T-helper 1 cell treated with Interleukin-12 subunit alpha and Interleukin-12 subunit beta and Interleukin-4 antibody, amounts not matched to agents 30 μg/mL and 1 μg/mL, for 36 hours (primary cell): ENCODE results near the gene SPA17.
A peak's percentile ranks its signal among the peaks of the same experiment; 100 is the strongest.

ENCODE experiments used
- H3K27ac Mint-ChIP-seq: one replicate; pipeline ENCODE4 v1.8.0; 2021; ENCODE audit warnings: mild to moderate bottlenecking, mixed read lengths
- H3K27me3 Mint-ChIP-seq: one replicate; pipeline ENCODE4 v1.8.0; 2021; ENCODE audit warnings: low read depth, mixed read lengths
- H3K36me3 Mint-ChIP-seq: one replicate; pipeline ENCODE4 v1.8.0; 2021; ENCODE audit warnings: low read depth, mixed read lengths
- H3K4me1 Mint-ChIP-seq: one replicate; pipeline ENCODE4 v1.8.0; 2021; ENCODE audit warnings: low read depth, mixed read lengths
- H3K4me3 Mint-ChIP-seq: one replicate; pipeline ENCODE4 v1.8.0; 2021; ENCODE audit warnings: mild to moderate bottlenecking, moderate library complexity, mixed read lengths
- H3K9me3 Mint-ChIP-seq: one replicate; pipeline ENCODE4 v1.8.0; 2021; ENCODE audit warnings: mixed read lengths

Gene SPA17

DNA sequence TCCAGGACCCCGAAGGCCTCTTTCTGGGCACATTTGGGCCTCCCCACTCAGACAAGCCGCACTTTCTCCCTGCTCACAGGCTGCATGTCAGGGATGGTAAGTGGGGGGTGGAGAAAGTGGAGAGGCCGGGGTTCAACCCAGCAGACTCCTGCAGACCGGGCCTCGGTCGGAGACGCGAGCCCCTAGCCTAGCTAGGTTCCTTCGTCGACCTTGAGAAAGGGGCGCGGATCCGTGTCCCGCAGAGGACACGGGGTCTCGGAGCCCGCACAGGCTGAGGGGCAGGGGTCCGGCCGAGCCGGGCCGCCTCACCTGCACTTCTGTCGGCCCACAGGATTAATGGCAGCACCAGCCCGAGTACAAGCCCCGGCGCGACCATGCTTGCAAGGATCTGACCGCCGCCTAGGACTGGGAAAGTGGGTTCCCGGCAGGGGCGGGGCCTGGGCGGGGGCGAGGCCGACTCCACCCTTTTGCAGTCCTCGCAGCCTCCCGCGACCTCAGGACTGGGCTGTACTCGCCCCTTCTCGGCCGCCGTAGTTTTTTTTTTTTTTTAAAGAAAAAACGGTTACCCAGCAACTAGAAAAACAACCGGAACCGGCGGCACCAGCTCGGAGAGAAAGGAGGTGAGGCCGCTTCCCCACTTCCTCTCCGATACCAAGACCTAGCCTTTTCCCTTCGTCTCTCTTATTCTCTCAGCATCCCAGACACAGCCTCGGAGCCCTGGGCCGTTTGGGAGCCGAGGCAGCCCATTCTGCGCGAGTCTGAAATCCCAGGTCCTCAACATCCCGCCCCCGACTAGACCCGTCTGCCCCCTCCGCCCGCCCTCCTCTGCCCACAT, at the start of gene SPA17, which contains the start of gene SIAE:
Gene SPA17, plus strand, starts transcription at position 572 of the 835 bp plus-strand sequence. CDS start 1,361 bp downstream, outside the sequence.
Gene SIAE, minus strand, starts transcription at position 407 of the 835 bp plus-strand sequence. Its CDS starts 31 bp downstream, at position 376.
- H3K4me1 Mint-ChIP-seq: peaks cover 27% of the 10 kb centered on the region
- H3K36me3 Mint-ChIP-seq: peaks cover 6% of the 10 kb centered on the region
- peak within 1 kb of the TSS; percentile 86 for H3K4me3 Mint-ChIP-seq
- no peaks in the 10 kb centered on the region for H3K27me3 Mint-ChIP-seq
- H3K9me3 Mint-ChIP-seq: no peaks in the 10 kb centered on the region
- H3K27ac Mint-ChIP-seq: peak within 1 kb of the TSS; percentile 91

DNA sequence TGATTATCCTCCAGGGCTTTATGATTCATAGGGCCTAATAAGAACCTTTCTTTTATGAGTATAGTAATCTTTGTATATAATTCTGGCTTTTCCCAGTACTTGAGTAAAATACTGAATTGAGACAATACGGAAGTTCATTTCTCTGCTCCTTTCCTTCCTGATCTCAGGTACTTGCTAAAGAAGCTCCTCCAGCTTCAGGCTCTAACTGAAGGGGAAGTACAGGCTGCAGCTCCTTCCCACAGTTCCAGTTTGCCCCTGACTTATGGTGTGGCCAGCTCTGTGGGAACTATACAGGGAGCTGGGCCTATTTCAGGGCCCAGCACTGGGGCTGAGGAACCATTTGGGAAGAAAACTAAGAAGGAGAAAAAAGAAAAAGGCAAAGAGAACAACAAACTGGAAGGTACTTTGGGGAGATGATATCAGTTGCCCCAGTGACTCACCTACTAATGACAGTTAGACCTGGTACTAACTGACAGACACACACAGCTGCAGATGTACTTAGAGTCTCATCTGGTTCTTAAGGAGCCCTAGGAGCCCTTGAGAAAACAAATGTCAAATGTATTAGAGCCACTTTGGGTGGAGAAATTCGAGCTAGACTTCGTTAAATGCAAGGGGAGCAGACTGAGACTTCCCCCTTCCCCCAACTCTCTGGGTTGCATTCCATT, 48.1 kb upstream of the SPA17 start:
- no peak overlapping the region for H3K4me3 Mint-ChIP-seq
- peaks cover 25% of the 10 kb centered on the region for H3K4me1 Mint-ChIP-seq
- no peak overlapping the region for H3K27ac Mint-ChIP-seq
- no peaks in the 10 kb centered on the region for H3K9me3 Mint-ChIP-seq
- peaks cover 37% of the 10 kb centered on the region for H3K36me3 Mint-ChIP-seq
- no peaks in the 10 kb centered on the region for H3K27me3 Mint-ChIP-seq

DNA sequence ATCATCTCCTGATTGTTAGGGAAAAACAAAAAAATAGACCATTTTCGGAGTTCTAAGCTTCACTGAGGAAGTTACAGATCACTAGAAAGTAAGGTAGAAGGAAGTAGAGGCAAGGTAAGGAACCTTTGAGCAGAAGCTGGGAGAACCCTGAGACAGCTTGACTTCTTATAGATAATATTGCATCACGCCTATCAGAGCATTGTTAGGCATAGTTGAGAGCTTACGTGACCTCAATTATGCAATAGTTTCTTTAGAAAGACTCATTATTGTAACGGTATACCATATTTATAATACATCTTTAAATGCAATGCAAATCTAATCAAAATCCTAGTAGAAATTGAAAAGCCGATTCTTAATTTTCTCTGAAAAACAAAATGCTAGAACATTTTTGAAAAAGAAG, 46.2 kb upstream of the SPA17 start:
- Mint-ChIP-seq H3K27me3 (no peaks in the 10 kb centered on the region), H3K27ac (no peak overlapping the region), H3K4me3 (no peak overlapping the region), H3K4me1 (peaks cover 21% of the 10 kb centered on the region), H3K9me3 (no peaks in the 10 kb centered on the region), H3K36me3 (peaks cover 52% of the 10 kb centered on the region)

DNA sequence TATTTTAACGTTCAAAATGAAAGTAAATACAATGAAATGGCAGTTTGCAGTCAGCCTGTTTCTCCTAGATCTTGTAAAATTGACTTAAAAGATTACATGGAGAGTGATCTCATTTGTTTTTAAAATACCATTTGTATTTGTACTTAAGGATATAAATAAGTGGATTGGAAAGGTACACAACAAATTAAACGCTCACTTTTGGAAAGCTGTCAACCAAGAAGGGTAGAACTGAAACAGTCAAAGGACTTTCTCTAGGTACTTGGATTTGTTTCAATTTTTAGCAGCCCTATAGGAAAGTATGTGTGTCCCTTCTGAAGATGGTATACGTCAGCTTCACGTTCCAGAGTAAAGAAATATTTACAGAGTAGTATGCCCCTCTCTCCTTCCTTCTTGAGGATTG, 43.7 kb upstream of the SPA17 start:
- Mint-ChIP-seq H3K4me1 (peaks cover 11% of the 10 kb centered on the region), H3K27me3 (no peaks in the 10 kb centered on the region), H3K9me3 (no peaks in the 10 kb centered on the region), H3K36me3 (peaks cover 60% of the 10 kb centered on the region), H3K27ac (no peak overlapping the region), H3K4me3 (no peak overlapping the region)

DNA sequence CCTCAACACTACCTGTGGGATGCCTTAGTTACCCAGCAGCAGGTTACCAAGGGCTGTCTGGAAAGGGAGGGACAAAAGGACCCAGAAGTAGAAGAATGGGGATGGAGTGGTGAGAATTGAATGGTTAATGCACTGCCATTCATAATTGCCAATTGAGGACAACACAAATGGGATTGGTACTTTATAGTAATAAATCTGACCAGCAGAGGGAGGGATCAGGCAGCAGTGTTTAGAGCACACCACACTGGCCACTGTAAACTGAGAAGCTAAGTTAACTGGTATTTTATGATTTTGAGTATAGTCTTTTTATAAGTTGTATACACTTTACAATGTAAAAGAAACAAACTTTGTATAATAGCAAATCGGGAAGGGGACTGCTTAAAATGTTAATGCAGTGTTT, 40.3 kb upstream of the SPA17 start:
- H3K27ac Mint-ChIP-seq: no peak overlapping the region

DNA sequence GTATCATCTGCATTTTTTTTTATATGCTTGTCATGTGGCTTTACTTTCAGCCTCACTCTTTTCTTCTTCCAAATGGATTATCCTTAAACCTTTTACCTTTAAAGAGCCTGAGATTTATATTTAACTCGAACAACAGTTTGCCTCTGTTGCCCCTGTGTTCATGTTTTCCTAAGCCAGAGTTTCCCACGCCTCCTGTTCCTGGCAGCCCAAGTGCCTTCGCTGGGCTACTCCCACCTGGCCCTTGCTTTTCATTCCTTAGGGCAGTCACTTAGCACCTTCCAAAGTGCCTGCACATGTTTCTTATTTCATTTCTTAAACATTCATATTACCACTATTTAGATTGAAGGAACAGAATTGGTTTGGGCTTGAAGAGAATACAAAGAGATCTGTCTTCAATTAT, 37.8 kb upstream of the SPA17 start:
- Mint-ChIP-seq H3K27me3 (no peaks in the 10 kb centered on the region), H3K27ac (no peak overlapping the region), H3K4me1 (no peaks in the 10 kb centered on the region), H3K9me3 (no peaks in the 10 kb centered on the region), H3K4me3 (no peak overlapping the region), H3K36me3 (peaks cover 49% of the 10 kb centered on the region)

More for the DNA sequence above, 40.3 kb upstream of the SPA17 start:
- Mint-ChIP-seq H3K27me3 (no peaks in the 10 kb centered on the region), H3K9me3 (no peaks in the 10 kb centered on the region), H3K36me3 (peaks cover 56% of the 10 kb centered on the region), H3K4me3 (no peak overlapping the region), H3K4me1 (peaks cover 4% of the 10 kb centered on the region)

DNA sequence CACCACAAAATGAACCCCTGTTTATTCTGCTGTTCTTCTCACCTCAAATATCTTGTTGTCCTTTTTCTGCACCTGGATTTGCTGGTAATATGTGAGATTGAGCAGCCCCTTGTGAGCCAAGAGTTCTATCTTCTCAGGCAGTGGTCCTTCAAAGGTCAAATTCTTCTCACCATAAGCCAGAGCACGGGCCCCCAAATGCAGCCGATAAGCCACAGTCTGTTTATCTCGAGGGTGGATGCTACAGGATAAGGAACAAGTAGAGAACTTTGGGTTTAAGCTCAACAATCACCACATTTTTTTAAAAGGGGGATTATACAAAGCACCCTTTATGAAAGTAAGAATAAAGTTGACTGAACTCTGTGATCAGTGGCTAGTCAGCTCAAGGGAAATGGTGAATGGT, 35.2 kb upstream of the SPA17 start:
- Mint-ChIP-seq H3K27me3 (no peaks in the 10 kb centered on the region), H3K27ac (no peak overlapping the region), H3K4me1 (no peaks in the 10 kb centered on the region), H3K9me3 (no peaks in the 10 kb centered on the region), H3K4me3 (no peak overlapping the region), H3K36me3 (peaks cover 30% of the 10 kb centered on the region)

DNA sequence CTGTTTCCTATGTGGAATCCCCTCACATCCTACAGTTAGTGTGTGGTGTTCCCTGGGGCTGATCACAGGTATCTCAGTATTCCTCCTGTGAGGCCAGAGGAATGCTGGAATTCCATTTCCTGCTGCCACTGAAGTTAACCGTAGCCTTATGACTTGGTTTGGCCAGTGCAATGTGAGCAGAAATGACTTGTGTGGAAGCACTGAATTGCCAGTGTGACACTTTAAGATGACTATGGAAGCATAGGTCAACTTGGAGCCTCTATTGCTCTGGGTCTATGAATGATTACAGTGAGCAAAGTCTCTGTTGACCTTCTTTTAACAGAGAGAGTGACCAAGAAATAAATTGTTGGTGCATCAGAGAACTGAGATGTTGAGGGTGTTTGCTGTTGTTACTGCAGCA, 34.5 kb upstream of the SPA17 start:
- H3K4me3 Mint-ChIP-seq: no peak overlapping the region
- no peaks in the 10 kb centered on the region for H3K27me3 Mint-ChIP-seq
- peaks cover 28% of the 10 kb centered on the region for H3K36me3 Mint-ChIP-seq
- H3K9me3 Mint-ChIP-seq: no peaks in the 10 kb centered on the region
- no peak overlapping the region for H3K27ac Mint-ChIP-seq
- no peaks in the 10 kb centered on the region for H3K4me1 Mint-ChIP-seq

DNA sequence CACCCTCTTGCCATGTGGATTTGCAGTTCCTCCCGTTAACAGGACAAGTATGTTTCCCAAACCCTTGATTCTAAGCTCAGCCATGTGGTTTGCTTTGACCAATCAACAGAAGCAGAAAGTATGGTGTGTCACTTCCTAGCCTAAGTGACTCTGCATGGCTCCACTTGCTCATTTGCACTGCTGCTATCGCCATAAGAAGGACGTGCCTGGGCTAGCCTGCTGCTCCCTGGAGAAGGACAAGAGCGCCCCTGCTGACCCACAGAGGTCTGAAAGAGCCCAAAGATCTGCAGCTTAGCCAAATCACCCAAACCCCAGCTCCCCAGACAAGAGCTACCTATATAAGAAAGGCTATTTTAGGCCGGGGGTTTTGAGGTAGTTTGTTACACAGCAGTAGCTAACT, 33.0 kb upstream of the SPA17 start:
- Mint-ChIP-seq H3K27me3 (no peaks in the 10 kb centered on the region), H3K27ac (no peak overlapping the region), H3K4me1 (no peaks in the 10 kb centered on the region), H3K36me3 (peaks cover 28% of the 10 kb centered on the region), H3K9me3 (no peaks in the 10 kb centered on the region), H3K4me3 (no peak overlapping the region)

DNA sequence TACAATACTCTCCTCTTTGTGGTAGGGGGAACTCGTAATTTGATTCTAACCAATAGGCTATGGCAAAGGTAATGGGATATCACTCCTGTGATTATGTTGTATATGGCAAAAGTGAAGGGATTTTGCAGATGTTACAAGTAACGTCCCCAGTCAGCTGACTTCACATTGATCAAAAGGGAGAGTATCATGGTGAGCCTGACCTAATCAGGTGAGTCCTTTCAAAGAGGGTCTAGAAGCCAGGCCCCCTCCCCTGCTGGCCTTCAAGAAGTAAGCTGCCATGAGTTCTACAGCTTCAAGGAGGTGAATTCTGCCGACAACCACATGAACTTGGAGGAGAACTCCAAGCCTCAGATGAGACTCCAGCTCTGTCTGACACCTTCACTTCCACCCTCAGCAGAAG, 31.1 kb upstream of the SPA17 start:
- H3K9me3 Mint-ChIP-seq: no peaks in the 10 kb centered on the region
- H3K27me3 Mint-ChIP-seq: no peaks in the 10 kb centered on the region
- H3K4me3 Mint-ChIP-seq: no peak overlapping the region
- H3K36me3 Mint-ChIP-seq: peaks cover 15% of the 10 kb centered on the region
- no peaks in the 10 kb centered on the region for H3K4me1 Mint-ChIP-seq
- no peak overlapping the region for H3K27ac Mint-ChIP-seq

DNA sequence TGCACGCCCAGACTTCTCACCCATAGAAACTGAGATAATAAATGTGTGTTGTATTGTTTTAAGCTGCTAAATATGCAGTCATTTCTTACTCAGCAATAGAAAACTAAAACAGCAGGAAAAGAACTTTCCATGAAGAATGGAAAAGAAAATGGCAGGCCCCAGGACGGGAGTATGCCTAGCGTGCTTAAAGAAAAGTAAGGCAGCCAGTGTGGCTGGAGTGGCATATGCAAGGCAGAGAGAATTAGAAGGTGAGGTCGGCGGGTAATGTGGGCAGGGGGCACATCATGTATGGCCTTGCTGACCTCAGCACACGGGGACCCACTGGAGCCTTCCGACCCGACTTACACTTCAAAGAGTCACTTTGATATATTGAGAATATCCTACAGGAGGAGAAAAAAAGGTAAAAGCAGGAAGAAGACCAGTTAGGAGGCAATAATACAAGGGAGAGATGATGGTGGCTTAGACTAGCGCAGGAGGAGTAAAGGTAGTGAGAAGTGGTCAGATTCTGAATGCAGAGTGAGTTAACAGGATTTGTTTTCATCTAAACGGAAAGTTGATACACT, 30.6 kb upstream of the SPA17 start:
- peaks cover 12% of the 10 kb centered on the region for H3K36me3 Mint-ChIP-seq
- H3K4me3 Mint-ChIP-seq: no peak overlapping the region
- no peaks in the 10 kb centered on the region for H3K4me1 Mint-ChIP-seq
- no peaks in the 10 kb centered on the region for H3K9me3 Mint-ChIP-seq
- H3K27ac Mint-ChIP-seq: no peak overlapping the region
- H3K27me3 Mint-ChIP-seq: no peaks in the 10 kb centered on the region

DNA sequence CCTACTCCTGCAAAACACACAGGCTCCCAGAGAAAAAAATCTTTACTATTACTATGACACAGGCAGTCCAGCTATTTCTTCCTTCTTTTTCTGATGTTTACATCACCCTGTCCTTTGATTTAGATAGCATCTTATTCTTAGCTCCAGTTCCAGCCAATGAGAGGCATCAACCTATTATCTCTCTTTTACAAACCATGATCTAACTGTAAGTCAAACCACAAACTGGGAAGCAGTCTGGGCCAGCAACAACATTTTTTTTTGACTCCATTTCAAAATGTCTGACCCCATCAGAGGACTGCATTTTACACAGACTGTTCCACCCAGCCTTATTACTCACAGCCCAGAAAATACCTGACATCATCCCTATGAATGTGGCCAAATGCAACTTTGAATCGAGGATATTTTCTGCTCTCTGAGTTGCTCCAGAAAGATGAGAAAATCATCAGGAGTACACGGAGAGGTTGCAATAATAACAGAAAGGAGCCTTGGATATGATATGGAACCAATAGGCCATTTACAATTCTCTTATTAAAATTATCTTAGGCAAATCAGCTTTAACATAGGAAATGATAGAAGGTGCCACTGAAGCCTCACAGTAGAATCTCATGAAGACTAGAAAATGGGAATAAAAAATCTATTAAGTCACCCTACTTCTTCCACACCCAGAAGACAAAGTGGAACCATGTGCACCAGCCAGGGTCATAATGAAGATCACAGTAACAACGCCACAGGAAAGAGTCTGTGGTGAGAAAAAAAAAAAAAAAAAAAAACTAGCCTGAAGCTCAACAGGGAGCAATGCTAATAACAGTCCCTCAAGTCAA, 29.9 kb upstream of the SPA17 start:
- Mint-ChIP-seq H3K4me3 (no peak overlapping the region), H3K9me3 (no peaks in the 10 kb centered on the region), H3K27ac (no peak overlapping the region), H3K27me3 (no peaks in the 10 kb centered on the region), H3K36me3 (peaks cover 5% of the 10 kb centered on the region), H3K4me1 (no peaks in the 10 kb centered on the region)

DNA sequence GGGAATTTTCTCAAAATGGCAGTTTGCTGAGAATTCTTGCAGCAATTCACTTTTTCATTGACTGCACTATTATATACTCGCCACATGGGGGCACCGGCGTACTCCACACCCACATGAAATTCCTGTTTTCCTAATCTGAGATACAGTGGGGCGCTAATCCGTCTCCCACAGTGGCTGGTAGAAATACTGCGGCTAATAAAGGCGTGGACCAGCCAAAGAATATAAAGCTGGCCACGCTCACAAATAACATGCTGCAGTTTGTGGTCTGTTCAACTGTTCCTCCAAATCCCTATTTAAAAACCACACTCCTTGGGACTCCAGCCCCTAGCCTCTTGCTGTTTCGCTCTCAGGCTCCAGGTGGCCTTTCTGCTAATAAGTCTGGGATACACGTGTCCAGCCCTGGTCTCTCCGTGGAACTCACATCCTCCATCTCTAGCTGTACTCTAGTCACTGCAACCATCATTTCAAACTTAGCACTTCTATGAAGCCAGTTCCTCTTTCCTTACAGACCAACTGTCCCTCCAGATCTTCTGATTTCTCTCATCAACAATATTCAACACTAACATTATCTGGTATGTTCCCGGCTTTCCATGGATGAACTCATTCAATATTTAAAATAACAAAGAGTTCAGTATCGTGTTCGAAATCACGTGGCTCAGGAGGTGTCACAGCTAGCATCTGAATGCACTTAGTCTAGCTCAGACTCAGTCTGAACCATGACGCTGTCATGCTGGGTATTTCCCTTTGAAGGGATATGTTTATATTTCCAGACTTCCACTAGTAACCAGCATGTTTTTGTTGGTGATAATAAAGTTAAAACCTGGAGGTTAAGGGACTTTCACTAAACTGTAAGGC, 29.1 kb upstream of the SPA17 start:
- no peaks in the 10 kb centered on the region for H3K4me1 Mint-ChIP-seq
- no peaks in the 10 kb centered on the region for H3K27me3 Mint-ChIP-seq
- no peak overlapping the region for H3K4me3 Mint-ChIP-seq
- no peaks in the 10 kb centered on the region for H3K9me3 Mint-ChIP-seq
- H3K27ac Mint-ChIP-seq: no peak overlapping the region
- peaks cover 5% of the 10 kb centered on the region for H3K36me3 Mint-ChIP-seq
